K562 (cell line): ENCODE measurements around the gene C1orf56. TPM values are rescaled to one million over a fixed set of nuclear protein-coding genes. Genes with fewer than 3 reads are reported as not detected.

Source experiments
- ATAC-seq: fragments of 200-7000 bp; cut with Tn5 transposase; 3 replicates; pipeline ENCODE4 v1.9.1; 2020; ENCODE audit warnings: moderate library complexity
- BruUV-seq: library from RNA; stranded (reverse); fragments of 400-500 nt; replicated peaks from 2 replicates; lab custom pipeline; 2021; lab: Mats Ljungman, UMichigan
- CTCF ChIA-PET: fragments of 300-600 bp; formaldehyde crosslinking; extraction: SDS; loops from one replicate; lab custom pipeline; 2021; ENCODE audit warnings: low intra/inter-chr PET ratio; lab: Yijun Ruan, JAX
- POLR2A ChIA-PET: fragments of 300-600, 350-650 bp; sonication (Branson Sonifier 250); formaldehyde crosslinking; extraction: SDS; loops from one replicate; lab custom pipeline; 2021; ENCODE audit warnings: antibody characterized with exemption, inconsistent platforms; lab: Yijun Ruan, JAX
- DNase-seq, 4 experiments: peaks; one replicate each; pipeline versions ENCODE4 v3.0.0 to v3.0.0-alpha.2; 2011 to 2018; ENCODE audit warnings: low spot score in 3 of 4, mixed read lengths in 3 of 4; ENCODE audit errors: extremely low read depth in 1 of 4
- FAIRE-seq: peaks from 2 replicates; lab custom pipeline; 2011; peaks lifted over from hg19 to GRCh38; lab: Jason Lieb, UNC
- H2AFZ ChIP-seq: 2 replicates; pipeline ENCODE4 v1.6.0; 2011; ENCODE audit warnings: low read depth, low read length, control low read depth, inconsistent platforms
- H3K27ac ChIP-seq: fragments of 200-600 bp; 3 replicates; pipeline ENCODE4 v1.8.0; 2011; ENCODE audit warnings: low read depth, mild to moderate bottlenecking, control low read depth, inconsistent platforms, low read length, moderate library complexity, mixed read lengths; ENCODE audit errors: extremely low read depth
- H3K27me3 ChIP-seq, 2 experiments: fragments of 300-600 bp in 1 of 2; 2 replicates in 1 of 2; 3 replicates in 1 of 2; pipeline versions ENCODE4 v1.6.0 to v1.8.0; 2011; ENCODE audit warnings: inconsistent platforms in 2 of 2, low read length in 2 of 2, mild to moderate bottlenecking in 1 of 2, mixed read lengths in 1 of 2, moderate library complexity in 1 of 2; ENCODE audit not compliant: control insufficient read depth in 2 of 2, insufficient read depth in 2 of 2
- H3K36me3 ChIP-seq: fragments of 300-600 bp; 3 replicates; pipeline ENCODE4 v1.8.0; 2011; ENCODE audit warnings: mild to moderate bottlenecking, low read length, inconsistent platforms; ENCODE audit not compliant: control insufficient read depth, insufficient read depth
- H3K4me1 ChIP-seq, 2 experiments: fragments of 200-600 bp in 1 of 2; replicated peaks in 1 of 2; 2 replicates in 1 of 2; 3 replicates in 1 of 2; pipeline versions ENCODE4 v1.5.1 to v1.8.0; 2011; ENCODE audit warnings: inconsistent platforms in 2 of 2, low read length in 2 of 2, mild to moderate bottlenecking in 1 of 2, mixed read lengths in 1 of 2, moderate library complexity in 1 of 2; ENCODE audit not compliant: control insufficient read depth in 2 of 2, insufficient read depth in 2 of 2
- H3K4me2 ChIP-seq: 2 replicates; pipeline ENCODE4 v1.6.1; 2011; ENCODE audit warnings: low read length, control low read depth, inconsistent platforms, mixed read lengths; ENCODE audit not compliant: insufficient read depth
- H3K4me3 ChIP-seq: fragments of 200-600 bp; sonication (generic), shearing (Covaris generic); 2 replicates; pipeline ENCODE4 v1.5.1; 2016; ENCODE audit warnings: control low read depth, inconsistent platforms
- H3K79me2 ChIP-seq: fragments of 200-600 bp; 3 replicates; pipeline ENCODE4 v1.8.0; 2011; ENCODE audit warnings: low read length, inconsistent platforms; ENCODE audit not compliant: control insufficient read depth, insufficient read depth
- H3K9ac ChIP-seq, 2 experiments: 2 replicates each; pipeline versions ENCODE4 v1.6.0 to v1.6.1; 2011; ENCODE audit warnings: low read depth in 2 of 2, low read length in 2 of 2, control low read depth in 1 of 2, inconsistent platforms in 1 of 2, mild to moderate bottlenecking in 1 of 2, mixed read lengths in 1 of 2; ENCODE audit not compliant: insufficient read depth in 1 of 2
- H3K9me1 ChIP-seq: one replicate; pipeline ENCODE4 v1.6.0; 2011; ENCODE audit warnings: inconsistent platforms, mild to moderate bottlenecking, low read length, moderate library complexity; ENCODE audit not compliant: control insufficient read depth, insufficient read depth
- H3K9me3 ChIP-seq: replicated peaks from 2 replicates; pipeline ENCODE4 v1.5.1; 2011; ENCODE audit warnings: low read depth, low read length, inconsistent platforms; ENCODE audit not compliant: control insufficient read depth, insufficient read depth
- H4K20me1 ChIP-seq: replicated peaks from 2 replicates; pipeline ENCODE4 v1.6.1; 2011; ENCODE audit warnings: low read length, inconsistent platforms, mixed read lengths; ENCODE audit not compliant: control insufficient read depth, insufficient read depth
- ARID1B ChIP-seq: fragments of 450-650 bp; IDR thresholded peaks from 2 replicates; pipeline ENCODE4 v1.6.1; 2016; ENCODE audit warnings: antibody characterized with exemption, mild to moderate bottlenecking, inconsistent platforms
- C11orf30 ChIP-seq: fragments of 450-650 bp; IDR thresholded peaks from 2 replicates; pipeline ENCODE4 v1.6.1; 2016; ENCODE audit warnings: low read depth, mild to moderate bottlenecking
- ETV1 ChIP-seq: fragments of 450-650 bp; conservative IDR thresholded peaks from 2 replicates; pipeline ENCODE4 v1.6.1; 2016; ENCODE audit warnings: missing genetic modification characterization, control low read depth, low read depth, missing compliant biosample characterization
- GABPB1 ChIP-seq: sonication (generic); formaldehyde crosslinking; IDR thresholded peaks from 2 replicates; pipeline ENCODE4 v1.8.0; 2022; ENCODE audit warnings: mild to moderate bottlenecking, missing genetic modification reagents
- MXI1 ChIP-seq: IDR thresholded peaks from 2 replicates; pipeline ENCODE4 v1.6.1; 2011; ENCODE audit warnings: low read depth, mild to moderate bottlenecking, improper control_type of control experiment, low read length
- MYNN ChIP-seq, 2 experiments: sonication (generic); formaldehyde crosslinking in 1 of 2; IDR thresholded peaks; 2 replicates each; pipeline versions ENCODE4 v1.5.0 to v1.6.1; 2016 to 2020; ENCODE audit warnings: antibody characterized with exemption in 1 of 2, missing genetic modification reagents in 1 of 2
- SIRT6 ChIP-seq: IDR thresholded peaks from one replicate; pipeline ENCODE4 v1.6.1; 2012; ENCODE audit warnings: low read depth, mild to moderate bottlenecking, control low read depth, inconsistent platforms, low read length, moderate library complexity
- SMARCA4 ChIP-seq: fragments of 450-650 bp; IDR thresholded peaks from 2 replicates; pipeline ENCODE4 v1.6.1; 2016
- VEZF1 ChIP-seq: fragments of 200-800 bp; sonication (Bioruptor generic); IDR thresholded peaks from 2 replicates; pipeline ENCODE4 v1.6.1; 2017; ENCODE audit warnings: missing genetic modification characterization, missing compliant biosample characterization
- ZNF592 ChIP-seq: fragments of 450-650 bp; IDR thresholded peaks from 2 replicates; pipeline ENCODE4 v1.6.1; 2017; ENCODE audit warnings: antibody characterized with exemption, mild to moderate bottlenecking
- WGBS: fragments of 100-300 bp; shearing (Covaris generic); methylation state at CpG from one replicate; pipeline ENCODE4 v1.1.6; 2016; ENCODE audit warnings: low coverage, mixed read lengths; ENCODE audit not compliant: insufficient coverage; ENCODE audit errors: missing lambda C conversion rate; 5-methylcytosine and 5-hydroxymethylcytosine counted together
- in situ Hi-C: fragments of 300-500 bp; cut with MboI; formaldehyde crosslinking; loops from 4 replicates; pipeline ENCODE4 v1.15.0; 2018; ENCODE audit warnings: inconsistent platforms, mixed read lengths
- intact Hi-C: fragments of 100-400 bp; cut with micrococcal nuclease; formaldehyde crosslinking; loops from 2 replicates; pipeline ENCODE4 v1.14.2; 2022
- polyA plus RNA-seq, 8 experiments: library from polyadenylated mRNA; depleted of rRNA in 4 of 8; stranded (reverse) in 5 of 8; unstranded in 3 of 8; fragments of >200 nt; fragmentation: Nextera tagmentation in 2 of 8; fragmentation: Illumina TruSeq in 1 of 8; extraction: Ambion mirVana in 2 of 8; extraction: Trizol in 1 of 8; gene quantifications; 2 replicates each; pipeline versions ENCODE4 v1.2.1 to v1.2.3, GENCODE V29; 2011 to 2014; ENCODE audit warnings: inconsistent platforms in 1 of 8, missing spikeins in 1 of 8
- total RNA-seq, 7 experiments: library from RNA; depleted of rRNA in 6 of 7; stranded (reverse); fragments of >200 nt in 6 of 7; fragmentation: Illumina TruSeq in 2 of 7; extraction: Trizol in 2 of 7; gene quantifications; 2 replicates each; pipeline versions ENCODE4 v1.2.1 to v1.2.3, GENCODE V29; 2011 to 2021; ENCODE audit warnings: low replicate concordance in 1 of 7
- TF ChIP-seq, protein P1 (sequence below): sonication (generic); formaldehyde crosslinking; IDR thresholded peaks from 2 replicates; pipeline ENCODE4 v1.8.1; 2023; ENCODE audit warnings: mild to moderate bottlenecking, missing genetic modification reagents, moderate library complexity
- TF ChIP-seq, protein P2 (sequence below): fragments of 450-650 bp; IDR thresholded peaks from 2 replicates; pipeline ENCODE4 v1.7.1; 2018; ENCODE audit warnings: mild to moderate bottlenecking, low read depth; ENCODE audit not compliant: partially characterized antibody

C1orf56 gene
- total and polyA plus RNA-seq, 9 of the 15 experiments (the other 6 are each of a cell fraction or from before 2014, with no cell fraction given): 0.18 to 15.7 (median 1.1) TPM

DNA sequence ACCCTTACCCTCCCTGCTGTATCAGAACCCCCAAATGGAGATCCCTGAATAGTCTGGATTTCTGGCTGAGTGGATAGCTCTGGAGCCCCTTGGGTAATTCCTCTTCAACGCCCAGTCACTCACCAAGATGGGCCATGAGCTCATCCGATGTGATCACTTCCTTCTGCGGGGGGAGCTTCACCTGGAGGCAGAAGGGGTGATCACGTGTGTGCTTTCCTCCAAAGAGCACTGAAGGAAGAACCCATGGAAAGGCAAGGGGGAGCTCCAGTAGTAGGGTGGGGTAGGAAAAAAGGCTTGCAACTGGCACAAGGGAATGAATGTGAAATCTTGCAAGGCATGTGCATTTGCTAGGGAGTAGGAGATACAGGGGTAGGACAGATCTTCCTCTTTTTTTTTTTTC lies 45.9 kb upstream of the C1orf56 start:
- Histone ChIP-seq H3K9me3 (no peaks in the 10 kb centered on the region), H3K4me2 (0 out of 2 replicates have a peak overlapping the region, but pooled peaks have one; percentile 13), H3K4me3 (no peak overlapping the region), H4K20me1 (no peaks in the 10 kb centered on the region), H2AFZ (no peak overlapping the region), H3K4me1 (peaks cover 49 to 55% of the 10 kb centered on the region in 2 experiments), H3K79me2 (peaks cover 9% of the 10 kb centered on the region; the same call in 1 of the 3 replicates), H3K27ac (peak overlapping the region; percentile 64; the same call in 2 of the 3 replicates), H3K27me3 (no peaks in the 10 kb centered on the region), H3K36me3 (peaks cover 7% of the 10 kb centered on the region; the same call in 2 of the 3 replicates), H3K9me1 (no peaks in the 10 kb centered on the region), H3K9ac (peak overlapping the region; percentile 25 to 27; a peak in 1 of 4 replicates)
- peak; percentile 54 to 68 (median 58) for DNase-seq
- 14% methylated on average over 4 of the region's 4 CpGs for WGBS
- ChIA-PET POLR2A (interaction anchor here (0.6 to 2.0 kb wide), 12 partner anchors 10 to 882 kb away, joined by 3 to 7 read pairs (median 4); partner anchors contain the start of genes ANXA9 and MCL1), CTCF (no interaction called here)
- intact Hi-C loops: no loop called here
- no TSS peak for BruUV-seq
- ATAC-seq: peak; percentile 61
- in situ Hi-C loops: no loop called here
- FAIRE-seq: peak; percentile 70
- TF ChIP-seq VEZF1 (CRISPR knock-in tag) (peak; percentile 91), ZNF592 (peak; percentile 44; the same call in 1 of the 2 replicates), MYNN (IDR thresholded peaks at IDR 0.05) (no peak), MYNN (CRISPR knock-in tag; IDR thresholded peaks at IDR 0.05) (no peak), C11orf30 (no peak), GABPB1 (CRISPR knock-in tag) (peak; percentile 55; the same call in 1 of the 2 replicates), MXI1 (no peak), SIRT6 (no peak), ARID1B (peak; percentile 54), SMARCA4 (peak; percentile 75), ETV1 (tag) (peak; percentile 62)
- TF ChIP-seq, protein P1, sequence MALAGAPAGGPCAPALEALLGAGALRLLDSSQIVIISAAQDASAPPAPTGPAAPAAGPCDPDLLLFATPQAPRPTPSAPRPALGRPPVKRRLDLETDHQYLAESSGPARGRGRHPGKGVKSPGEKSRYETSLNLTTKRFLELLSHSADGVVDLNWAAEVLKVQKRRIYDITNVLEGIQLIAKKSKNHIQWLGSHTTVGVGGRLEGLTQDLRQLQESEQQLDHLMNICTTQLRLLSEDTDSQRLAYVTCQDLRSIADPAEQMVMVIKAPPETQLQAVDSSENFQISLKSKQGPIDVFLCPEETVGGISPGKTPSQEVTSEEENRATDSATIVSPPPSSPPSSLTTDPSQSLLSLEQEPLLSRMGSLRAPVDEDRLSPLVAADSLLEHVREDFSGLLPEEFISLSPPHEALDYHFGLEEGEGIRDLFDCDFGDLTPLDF: no peak
- TF ChIP-seq, protein P2, sequence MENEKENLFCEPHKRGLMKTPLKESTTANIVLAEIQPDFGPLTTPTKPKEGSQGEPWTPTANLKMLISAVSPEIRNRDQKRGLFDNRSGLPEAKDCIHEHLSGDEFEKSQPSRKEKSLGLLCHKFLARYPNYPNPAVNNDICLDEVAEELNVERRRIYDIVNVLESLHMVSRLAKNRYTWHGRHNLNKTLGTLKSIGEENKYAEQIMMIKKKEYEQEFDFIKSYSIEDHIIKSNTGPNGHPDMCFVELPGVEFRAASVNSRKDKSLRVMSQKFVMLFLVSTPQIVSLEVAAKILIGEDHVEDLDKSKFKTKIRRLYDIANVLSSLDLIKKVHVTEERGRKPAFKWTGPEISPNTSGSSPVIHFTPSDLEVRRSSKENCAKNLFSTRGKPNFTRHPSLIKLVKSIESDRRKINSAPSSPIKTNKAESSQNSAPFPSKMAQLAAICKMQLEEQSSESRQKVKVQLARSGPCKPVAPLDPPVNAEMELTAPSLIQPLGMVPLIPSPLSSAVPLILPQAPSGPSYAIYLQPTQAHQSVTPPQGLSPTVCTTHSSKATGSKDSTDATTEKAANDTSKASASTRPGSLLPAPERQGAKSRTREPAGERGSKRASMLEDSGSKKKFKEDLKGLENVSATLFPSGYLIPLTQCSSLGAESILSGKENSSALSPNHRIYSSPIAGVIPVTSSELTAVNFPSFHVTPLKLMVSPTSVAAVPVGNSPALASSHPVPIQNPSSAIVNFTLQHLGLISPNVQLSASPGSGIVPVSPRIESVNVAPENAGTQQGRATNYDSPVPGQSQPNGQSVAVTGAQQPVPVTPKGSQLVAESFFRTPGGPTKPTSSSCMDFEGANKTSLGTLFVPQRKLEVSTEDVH: peak; percentile 30
